ENCODE data around the gene TEX48.

Gene TEX48

DNA sequence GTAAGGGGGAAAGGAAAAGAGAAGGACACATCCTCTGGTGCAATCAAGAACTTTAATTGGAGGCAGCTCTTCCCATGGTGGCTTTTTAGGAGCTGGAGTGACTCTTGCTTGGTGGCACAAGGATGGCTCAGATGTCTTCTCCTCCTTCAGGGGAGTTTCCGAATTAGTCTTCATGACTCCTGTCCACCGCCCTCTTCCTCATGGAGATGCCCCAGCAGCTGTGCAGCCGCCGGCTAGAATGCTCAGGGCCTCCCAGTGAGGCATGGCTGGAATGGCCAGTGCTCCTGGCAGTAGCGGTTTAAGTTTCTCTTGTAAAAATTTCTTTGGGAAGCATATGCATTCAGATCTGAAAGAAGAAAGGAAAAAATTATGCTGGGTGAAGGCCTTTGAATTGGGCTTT is 15.6 kb downstream of the TEX48 start:
- DNase-seq = no peak

DNA sequence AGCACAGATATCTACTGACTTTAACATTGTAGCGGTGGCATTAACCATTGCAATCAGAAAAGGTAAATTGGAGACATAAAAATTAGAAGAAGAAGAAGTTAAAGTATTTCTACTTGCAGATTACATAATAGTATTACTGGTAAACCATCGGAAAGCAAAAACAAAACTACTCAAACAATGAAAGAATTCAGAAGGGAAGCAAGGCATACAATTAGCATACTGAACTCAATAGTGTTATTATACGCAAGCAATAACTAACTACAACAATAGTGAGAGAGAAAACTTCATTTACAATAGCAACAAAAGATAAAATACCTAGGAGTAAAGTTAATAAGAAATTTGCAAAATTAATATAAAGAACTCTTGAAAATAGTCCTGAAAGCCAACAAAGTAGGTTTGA is 17.8 kb downstream of the TEX48 start:
- no peak for DNase-seq

DNA sequence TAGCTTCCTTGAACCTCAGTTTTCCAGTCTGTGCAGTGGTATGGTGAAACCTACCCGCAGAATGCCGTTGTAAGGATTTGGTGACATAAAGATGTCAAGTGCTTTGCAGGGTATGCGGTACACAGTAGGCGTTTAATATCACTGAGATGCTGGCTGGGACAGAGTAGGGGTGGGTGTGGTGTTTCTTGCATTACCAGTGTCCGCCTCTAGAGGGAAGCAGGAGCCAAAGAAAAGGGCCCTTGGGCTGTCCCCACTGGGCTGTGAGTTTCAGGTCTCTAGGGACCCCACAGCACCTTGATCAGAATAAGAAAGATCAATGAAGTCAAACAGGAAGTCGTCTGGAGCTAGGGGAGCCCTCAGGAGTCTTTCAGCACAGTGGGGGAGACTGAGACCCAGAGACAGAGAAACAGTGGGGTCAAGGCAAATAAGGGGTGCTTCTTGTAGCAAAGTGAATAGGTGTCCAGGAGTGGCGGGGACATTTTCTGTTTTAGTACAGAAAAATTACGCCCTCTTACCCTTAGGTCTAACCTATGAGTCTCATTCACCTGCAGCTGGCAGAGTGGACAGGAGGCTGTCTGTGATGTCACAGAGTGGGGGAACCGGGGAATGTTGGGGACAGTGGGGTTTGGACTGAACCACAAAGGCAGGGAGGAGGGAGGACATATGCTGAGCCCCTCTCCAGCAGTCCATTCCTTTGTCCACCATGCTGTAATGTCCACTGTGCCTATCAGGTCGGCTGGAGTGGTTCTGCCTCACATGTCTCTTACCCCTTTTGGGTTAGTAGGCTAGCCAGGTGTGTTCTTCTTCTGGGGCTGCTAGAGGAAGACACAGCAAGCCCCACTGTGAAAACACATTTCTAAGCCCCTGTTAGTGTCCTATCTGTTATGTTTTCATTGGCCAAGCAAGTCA is 19.7 kb downstream of the TEX48 start:
- DNase-seq = peak; percentile 49

DNA sequence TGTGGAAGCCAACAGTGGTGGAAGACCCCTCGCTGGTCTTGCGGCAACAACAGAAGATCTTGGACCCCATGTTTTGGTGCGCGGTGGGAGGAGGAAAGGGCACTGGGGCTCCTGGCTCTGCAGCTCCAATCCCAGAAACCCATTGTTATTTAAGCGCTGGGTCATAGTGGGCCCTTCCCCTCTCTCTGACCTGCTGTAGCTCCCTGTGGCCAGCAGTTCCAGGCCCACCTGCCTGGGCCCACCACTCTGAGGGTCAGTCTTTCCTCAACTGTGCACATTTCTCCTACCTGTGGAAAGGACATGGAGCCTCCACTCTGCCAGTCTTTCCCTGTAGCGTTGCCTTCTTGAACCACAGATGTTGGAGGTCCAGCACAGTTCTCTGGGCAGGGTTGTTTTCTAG is 24.3 kb downstream of the TEX48 start, which contains the start of gene TEX53:
TEX53 (minus strand) TSS at position 101 of the 400 bp plus-strand sequence; CDS start at position 70, 31 bp downstream.
- DNase-seq = no peak

DNA sequence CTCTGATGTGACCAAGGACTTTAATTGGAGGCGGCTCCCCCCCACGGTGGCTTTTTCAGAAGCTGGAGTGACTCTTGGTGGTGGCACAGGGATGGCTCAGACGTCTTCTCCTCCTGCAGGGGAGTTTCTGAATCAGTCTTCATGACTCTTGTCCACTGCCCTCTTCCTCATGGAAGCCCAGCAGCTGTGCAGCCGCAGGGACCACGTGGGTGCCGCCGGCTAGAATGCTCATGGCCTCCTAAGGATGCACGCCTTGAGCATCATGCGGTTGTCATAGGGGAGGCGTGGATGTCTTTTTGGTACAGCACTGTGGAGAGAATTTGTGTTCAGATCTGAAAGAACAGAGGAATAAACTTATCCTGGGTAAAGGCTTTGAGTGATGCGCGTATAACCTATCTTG is 25.7 kb downstream of the TEX48 start:
- DNase-seq = no peak

DNA sequence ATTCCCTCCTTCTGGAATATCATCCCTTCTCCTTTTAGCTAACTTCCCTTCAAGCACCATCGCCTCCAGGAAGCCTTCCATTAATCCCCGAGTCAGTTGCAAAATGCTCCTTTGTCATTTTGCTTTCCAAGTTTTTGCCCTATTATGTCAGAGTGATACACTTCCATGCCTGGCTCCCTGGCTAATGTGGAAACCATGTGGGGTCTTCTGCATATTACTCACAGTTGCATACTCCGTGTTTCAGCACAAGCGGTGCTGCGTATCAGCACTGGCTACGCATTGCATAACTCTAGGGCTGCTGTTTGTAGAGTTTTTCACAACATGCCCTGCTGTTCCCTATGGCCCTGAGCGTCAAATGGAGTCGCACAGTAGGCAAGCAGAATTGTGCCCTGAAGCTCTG is 26.3 kb downstream of the TEX48 start:
- peak; percentile 77 for DNase-seq

DNA sequence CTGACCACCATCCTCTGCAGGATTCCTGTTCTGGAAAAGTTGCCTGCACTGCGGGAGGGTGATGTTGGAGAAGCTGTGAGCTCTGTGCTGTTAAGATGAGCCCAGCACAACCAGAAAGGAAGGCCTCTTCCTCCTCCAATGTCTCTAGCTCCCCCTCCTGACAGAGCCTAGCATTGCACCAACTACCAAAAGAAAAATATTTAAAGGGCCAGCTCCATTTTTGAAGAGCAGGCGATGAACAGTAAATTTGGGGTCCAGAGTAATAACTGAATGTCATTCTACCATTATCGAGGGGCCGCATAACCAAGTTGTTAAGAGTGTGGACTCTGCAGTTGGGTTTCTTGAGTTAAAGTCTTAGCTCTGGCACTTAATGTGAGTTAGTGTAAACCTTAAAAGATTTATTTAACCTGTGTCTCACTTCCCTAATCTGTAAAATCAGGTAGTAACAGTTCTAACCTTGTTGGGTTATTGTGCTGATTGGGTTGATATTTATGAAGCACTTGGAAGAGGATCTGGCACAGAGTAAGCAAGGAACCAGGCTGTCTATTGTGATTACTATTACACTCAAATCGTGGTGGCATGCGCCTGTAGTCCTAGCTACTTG is 28.3 kb downstream of the TEX48 start:
- peak; percentile 77 for DNase-seq

DNA sequence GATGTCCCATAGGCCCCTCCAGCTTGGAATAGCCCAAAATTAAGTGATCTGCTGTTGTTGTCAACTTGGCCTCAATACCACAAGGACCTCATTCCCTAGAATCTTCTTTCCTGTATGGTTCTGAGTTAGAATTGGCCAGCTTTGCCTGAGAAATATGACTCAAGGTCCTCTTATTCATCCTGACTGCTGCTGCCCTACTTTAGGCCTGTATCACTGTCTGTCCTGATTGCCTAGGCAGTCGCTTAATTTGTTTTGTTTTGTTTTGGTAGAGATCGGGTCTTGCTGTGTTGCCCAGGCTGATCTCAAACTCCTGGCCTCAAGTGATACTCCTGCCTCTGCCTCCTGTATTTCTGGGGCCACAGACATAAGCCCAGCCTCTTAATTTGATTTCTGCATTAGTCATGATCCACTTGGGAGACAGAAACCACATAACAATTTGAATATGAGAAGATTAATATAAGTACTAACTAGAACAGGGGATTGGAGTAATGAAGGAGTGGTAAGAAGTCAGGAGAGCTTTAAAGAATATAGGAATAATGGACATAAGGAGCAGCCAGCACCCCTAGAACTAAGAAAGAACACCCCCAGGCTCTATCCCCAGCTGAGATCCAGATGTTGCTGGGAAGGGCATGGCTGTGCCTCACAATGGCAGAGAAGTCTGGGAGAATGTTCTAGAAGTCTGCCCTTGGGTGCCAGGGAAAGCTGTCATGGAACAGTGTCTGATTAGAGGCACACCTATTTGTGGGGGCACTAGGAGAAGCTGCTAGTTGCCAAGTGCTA is 29.0 kb downstream of the TEX48 start:
- peak; percentile 32 for DNase-seq

DNA sequence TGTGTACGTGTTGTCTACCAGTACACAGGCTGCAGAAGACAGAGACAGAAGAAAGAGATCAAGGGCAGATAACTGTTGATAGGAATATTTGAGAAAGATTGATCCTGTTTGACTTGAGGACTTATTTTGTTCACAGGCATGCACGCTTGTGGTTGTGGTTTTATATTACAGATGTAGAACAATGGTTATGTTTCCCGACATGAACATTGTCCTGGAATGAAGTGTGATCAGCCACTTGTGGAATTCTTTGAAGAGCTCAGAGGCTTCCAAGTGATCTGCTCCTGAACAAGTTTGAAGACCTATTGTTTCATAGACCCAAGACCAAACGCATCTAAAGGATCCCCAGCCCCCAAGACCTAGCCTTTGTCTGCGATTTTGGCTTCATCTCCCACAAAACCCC is 38.1 kb downstream of the TEX48 start:
- no peak for DNase-seq

DNA sequence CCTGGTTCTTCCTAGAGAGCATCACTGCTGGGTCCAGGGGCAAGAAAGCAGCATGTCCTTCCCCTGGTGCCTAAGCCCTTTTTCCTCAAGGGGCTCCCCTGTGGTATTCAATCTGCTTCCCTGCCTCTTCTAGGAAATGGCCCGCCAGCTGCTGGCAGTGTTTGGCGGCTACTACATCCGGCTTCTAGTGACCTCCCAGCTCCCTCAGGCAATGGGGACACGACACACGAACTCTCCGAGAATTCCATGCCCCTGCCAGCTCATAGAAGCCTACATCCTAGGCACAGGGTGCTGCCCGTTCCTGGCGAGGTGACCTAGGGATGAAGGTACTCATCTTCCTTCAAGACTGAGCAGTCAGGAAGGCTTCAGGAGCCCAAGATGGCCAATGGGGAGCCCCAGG is 39.0 kb downstream of the TEX48 start:
- no peak for DNase-seq

DNA sequence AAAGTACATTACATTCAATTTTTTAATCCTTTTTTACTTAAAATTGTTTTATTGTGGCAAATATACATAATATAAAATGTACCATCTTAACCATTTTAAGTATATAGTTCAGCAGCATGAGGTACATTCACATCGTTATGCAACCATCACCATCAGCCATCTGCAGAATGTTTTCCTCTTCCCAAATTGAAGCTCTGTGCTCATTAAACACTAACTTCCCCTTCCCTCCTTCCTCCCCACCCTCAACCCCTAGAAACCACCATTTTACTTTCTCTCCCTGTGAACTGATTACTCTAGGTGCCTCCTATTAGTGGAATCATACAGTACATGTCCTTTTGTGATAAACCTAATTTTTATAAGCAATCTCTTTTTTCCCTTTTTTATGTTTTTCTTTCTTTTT is 40.0 kb downstream of the TEX48 start:
- no peak for DNase-seq

DNA sequence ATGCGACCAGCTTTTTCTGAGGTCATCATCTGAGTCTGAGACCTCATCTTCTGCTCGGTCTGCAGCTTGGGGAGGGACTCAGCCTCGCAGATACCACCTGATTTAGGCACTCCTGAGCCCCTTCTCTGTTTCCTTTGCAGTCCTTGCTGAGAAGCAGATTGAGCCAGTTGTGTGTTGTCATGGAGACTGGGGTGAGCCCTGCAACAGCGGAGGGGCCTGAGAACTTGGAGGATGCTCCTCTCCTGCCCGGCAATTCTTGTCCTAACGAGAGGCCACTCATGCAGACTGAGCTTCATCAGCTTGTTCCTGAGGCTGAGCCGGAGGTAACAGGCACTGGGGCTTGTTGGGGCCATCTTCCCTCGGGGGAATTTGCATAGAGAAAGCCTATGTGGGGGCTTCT is 43.6 kb downstream of the TEX48 start:
- no peak for DNase-seq

DNA sequence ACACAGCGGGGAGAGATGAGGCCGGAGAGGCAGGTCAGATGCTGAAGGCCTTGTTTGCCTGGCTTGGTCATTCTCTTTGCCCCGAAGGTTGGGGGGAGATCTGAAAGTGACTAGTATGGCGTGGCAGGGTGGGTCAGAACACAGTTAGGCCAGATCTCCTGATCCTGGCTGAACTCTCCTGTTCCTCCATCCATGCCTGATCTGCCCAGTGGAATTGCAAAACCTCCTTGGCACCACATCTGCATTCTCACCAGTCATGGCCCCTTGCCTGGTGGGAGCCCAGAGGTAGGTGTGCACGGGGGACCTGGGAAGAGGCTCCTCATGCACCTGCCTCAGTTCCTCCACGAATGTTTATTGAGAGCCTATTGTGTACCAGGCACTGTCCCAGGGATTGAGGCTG is 47.6 kb downstream of the TEX48 start:
- no peak for DNase-seq

DNA sequence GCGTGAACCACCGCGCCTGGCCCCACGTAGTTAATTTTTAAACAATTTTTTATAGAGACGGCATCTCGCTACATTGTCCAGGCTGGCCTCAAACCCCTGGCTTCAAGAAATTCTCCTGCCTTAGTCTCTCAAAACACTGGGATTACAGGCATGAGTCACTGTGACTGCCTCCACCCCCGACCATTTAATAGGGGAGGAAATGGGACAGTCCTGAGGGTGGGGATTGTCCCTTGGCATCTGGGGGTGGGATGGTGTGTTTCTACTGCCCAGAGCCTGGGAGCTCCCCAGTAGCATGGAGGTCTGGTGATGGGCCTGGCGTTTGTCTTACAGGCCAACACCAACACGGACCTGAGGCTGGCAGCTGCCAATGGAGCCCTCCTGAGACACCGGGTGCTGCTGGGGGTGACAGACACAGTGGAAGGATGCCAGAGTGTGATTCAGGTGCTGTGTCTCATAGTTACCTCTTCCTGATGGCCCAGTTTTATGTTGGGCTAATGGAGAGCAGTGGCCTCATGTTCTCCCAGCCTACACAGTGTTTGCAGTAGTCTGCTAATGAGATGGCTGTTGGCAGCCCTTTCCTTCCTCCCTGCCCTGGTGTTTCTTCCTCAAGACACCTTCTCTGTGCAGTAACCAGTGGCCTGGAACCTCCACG is 48.4 kb downstream of the TEX48 start:
- no peak for DNase-seq

DNA sequence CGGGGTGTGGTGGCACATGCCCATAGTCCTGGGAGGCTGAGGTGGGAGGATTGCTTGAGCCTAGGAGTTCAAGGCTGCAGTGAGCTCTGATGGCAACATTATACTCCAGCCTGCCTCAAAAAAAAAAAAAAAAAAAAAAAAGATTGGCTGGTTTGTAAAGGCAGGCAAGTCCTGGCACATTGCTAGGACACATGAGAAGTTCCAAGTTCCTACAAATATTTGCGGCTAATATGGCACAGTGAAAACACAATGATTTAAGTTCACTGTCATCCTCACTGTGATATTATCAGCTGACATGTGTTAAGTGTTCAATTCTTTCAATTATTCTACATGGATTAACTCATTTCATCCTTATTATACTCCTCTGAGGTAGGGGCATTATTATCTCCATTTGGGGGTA is 50.8 kb downstream of the TEX48 start:
- no peak for DNase-seq

DNA sequence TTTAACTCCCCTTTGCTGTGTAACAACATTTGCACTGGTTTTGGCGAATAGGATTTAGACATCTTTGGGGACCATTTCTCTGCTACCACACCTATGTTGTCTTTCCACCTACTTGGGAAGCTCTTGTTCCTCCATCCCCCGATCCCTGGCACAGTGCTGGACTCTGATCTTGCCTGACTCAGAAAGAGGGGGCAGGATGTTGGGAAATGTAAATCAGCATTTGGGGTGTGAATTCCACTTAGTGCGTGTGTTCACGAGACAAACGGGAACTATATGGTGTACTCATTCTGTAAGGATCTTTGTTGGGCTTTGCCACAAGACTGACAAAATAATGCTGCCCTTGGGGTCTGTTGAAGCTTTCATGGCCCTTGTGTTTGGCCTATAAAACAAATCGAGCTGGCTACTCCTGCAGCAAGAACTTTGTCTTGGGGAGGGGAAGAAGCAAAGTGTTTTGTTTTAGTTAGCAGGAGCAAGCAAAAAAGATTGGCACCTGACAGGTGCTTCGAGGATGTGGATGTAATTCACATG is 52.4 kb downstream of the TEX48 start:
- no peak for DNase-seq

DNA sequence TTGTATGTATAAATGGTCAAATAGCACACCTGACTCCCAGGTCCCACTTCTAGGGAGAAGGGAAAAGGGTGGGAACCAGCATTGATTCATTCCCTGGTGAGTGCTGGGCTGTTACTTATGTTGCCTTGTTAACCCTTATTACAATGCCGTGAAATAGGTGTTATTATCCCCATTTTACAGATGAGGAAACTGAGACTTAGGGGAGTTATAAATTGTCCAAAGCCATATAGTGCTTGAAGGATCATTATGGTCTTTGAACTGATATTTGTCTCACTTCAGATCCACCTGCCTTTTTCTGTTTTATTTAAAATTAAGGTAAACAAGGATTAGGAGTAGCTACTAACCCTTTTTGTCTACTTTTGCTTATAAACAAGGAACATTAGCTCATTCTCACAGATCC is 54.4 kb downstream of the TEX48 start:
- no peak for DNase-seq

DNA sequence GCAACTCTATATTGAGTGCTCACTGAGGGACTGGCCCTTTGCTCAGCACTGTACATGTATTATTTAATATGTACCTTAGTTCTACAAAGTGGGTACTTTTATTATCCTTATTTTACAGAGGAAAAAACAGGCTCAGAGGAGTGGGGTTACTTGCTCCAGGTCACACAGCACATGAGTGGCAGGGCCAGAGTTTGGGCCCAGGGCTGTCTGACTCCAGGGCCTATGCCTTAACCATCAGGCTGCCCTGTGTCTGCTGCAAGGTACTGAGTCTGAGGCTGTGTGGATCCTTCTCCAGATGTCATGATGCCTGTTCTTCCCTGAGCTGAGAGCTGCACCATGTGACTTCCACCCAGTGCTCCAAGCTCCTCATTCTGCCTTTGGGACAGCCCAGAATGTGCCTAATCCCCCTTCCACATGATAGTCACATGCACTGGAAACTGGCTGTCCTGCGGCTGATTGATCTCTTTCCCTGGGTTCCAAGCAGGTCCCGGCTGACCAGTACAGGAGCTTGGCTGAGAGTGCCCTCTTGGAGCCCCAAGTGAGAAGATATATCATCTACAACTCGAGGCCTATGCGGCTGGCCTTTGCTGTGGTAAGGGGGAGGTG is 55.5 kb downstream of the TEX48 start:
- DNase-seq = no peak

DNA sequence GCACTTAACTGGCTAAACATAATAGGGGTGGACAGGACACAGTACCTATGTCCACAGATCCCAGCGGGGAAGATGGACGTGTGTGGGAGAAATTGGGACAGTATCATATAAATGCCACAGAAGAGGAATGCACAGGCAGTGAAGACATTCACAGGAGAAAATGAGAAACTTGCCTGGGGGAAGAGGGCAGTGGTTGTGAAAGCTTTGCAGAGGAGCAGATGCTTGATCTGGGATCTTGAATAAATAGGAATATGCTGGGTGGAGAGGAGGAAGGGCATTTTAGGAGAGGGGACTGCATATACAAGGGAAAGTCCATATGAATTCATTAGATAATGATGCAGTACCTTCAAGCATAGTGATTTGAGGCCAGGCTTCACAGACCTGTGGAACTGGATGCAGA is 57.3 kb downstream of the TEX48 start:
- no peak for DNase-seq

DNA sequence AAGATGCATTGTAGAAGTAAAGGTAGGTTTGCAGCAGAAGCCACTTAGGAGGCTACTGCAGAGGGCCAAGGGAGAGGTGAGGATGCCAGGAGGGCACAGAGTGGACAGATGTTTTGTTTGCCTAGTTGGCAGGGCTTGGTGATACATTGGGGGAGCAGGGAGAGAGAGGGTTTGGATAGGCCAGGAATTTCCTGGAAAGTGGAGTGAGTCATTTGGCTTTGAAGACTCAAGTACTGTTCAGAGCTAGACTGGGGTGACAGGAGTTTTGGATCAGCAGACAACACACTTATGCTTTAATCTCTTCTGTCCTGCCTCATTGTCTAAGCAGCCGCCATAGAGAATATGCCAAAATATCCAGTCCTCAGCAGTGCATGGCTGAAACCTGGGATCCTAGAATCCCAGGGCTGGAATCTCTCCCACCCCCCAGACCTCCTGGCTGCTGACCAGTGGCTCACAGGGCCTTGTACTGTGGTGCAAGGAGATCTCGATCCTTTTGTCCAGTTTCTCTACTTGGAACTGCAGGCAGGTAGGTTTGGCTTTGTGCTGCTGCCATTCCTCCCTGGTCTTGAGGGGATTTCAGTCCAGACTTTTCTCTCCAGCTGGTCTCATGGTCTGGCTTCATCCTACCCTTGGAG is 59.9 kb downstream of the TEX48 start:
- peak; percentile 79 for DNase-seq

DNA sequence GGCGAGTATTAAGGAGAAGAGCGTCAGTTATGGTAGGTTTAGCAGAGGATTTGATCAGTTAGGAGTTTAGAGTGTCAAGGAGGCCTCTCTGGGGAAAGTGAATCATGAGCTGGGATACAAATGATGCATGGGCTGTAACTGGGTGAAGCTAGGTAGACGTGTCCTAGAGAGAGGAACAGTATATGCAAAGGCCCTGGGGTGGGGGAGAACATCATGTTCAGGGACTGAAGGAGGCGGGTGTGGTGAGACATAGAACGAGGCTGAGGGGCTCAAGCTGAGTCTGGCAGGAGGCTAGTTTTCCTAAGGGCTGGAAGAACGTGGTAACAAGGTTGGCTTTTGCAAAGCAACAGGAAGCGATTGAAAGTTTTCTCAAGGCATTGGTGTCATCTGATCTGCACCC is 60.4 kb downstream of the TEX48 start:
- DNase-seq = no peak

All from fibroblast of skin of scalp (primary cell).